ENCODE results near the gene DNAH1.

The DNAH1 gene

GRCh38 chr3:52317208-52318000, 1.3 kb downstream of the DNAH1 start:
- Mint-ChIP-seq H3K36me3 (no peaks in the 10 kb centered on the region), H3K4me1 (peaks cover 15% of the 10 kb centered on the region), H3K27ac (peak overlapping the region; percentile 62)

GRCh38 chr3:52318186-52318816, 2.2 kb downstream of the DNAH1 start:
- Mint-ChIP-seq H3K4me3 (no peak overlapping the region), H3K27ac (no peak overlapping the region), H3K4me1 (peaks cover 15% of the 10 kb centered on the region), H3K9me3 (no peaks in the 10 kb centered on the region), H3K36me3 (no peaks in the 10 kb centered on the region), H3K27me3 (no peaks in the 10 kb centered on the region)

More at GRCh38 chr3:52317208-52318000, 1.3 kb downstream of the DNAH1 start:
- Mint-ChIP-seq H3K27me3 (no peaks in the 10 kb centered on the region), H3K9me3 (no peaks in the 10 kb centered on the region), H3K4me3 (peak overlapping the region; percentile 79)

- Mint-ChIP-seq H3K27me3 (no peaks in the 10 kb centered on the region), H3K9me3 (no peaks in the 10 kb centered on the region), H3K36me3 (no peaks in the 10 kb centered on the region), H3K4me1 (peaks cover 15% of the 10 kb centered on the region), H3K27ac (no peak overlapping the region), H3K4me3 (no peak overlapping the region)
Measured at GRCh38 chr3:52319921-52320595, 3.9 kb downstream of the DNAH1 start.

- no peaks in the 10 kb centered on the region for H3K36me3 Mint-ChIP-seq
- no peaks in the 10 kb centered on the region for H3K9me3 Mint-ChIP-seq
- peaks cover 13% of the 10 kb centered on the region for H3K4me1 Mint-ChIP-seq
- H3K27me3 Mint-ChIP-seq, result no peaks in the 10 kb centered on the region
- H3K4me3 Mint-ChIP-seq, result no peak overlapping the region
- H3K27ac Mint-ChIP-seq, result no peak overlapping the region
Measured at GRCh38 chr3:52321481-52321880, 5.4 kb downstream of the DNAH1 start.

- no peak overlapping the region for H3K27ac Mint-ChIP-seq
- H3K9me3 Mint-ChIP-seq, result no peaks in the 10 kb centered on the region
- H3K4me3 Mint-ChIP-seq, result no peak overlapping the region
- no peaks in the 10 kb centered on the region for H3K36me3 Mint-ChIP-seq
- H3K27me3 Mint-ChIP-seq, result no peaks in the 10 kb centered on the region
- H3K4me1 Mint-ChIP-seq, result peaks cover 5% of the 10 kb centered on the region
Measured at GRCh38 chr3:52322466-52322865, 6.3 kb downstream of the DNAH1 start.

- no peaks in the 10 kb centered on the region for H3K4me1 Mint-ChIP-seq
- no peak overlapping the region for H3K27ac Mint-ChIP-seq
- H3K36me3 Mint-ChIP-seq, result no peaks in the 10 kb centered on the region
- H3K27me3 Mint-ChIP-seq, result no peaks in the 10 kb centered on the region
- no peaks in the 10 kb centered on the region for H3K9me3 Mint-ChIP-seq
- H3K4me3 Mint-ChIP-seq, result no peak overlapping the region
Measured at GRCh38 chr3:52323526-52324295, 7.6 kb downstream of the DNAH1 start.

- H3K9me3 Mint-ChIP-seq, result no peaks in the 10 kb centered on the region
- H3K4me3 Mint-ChIP-seq, result no peak overlapping the region
- H3K27ac Mint-ChIP-seq, result no peak overlapping the region
- no peaks in the 10 kb centered on the region for H3K4me1 Mint-ChIP-seq
- H3K36me3 Mint-ChIP-seq, result no peaks in the 10 kb centered on the region
- no peaks in the 10 kb centered on the region for H3K27me3 Mint-ChIP-seq
Measured at GRCh38 chr3:52324676-52325075, 8.6 kb downstream of the DNAH1 start.

- Mint-ChIP-seq H3K27ac (no peak overlapping the region), H3K36me3 (no peaks in the 10 kb centered on the region), H3K27me3 (no peaks in the 10 kb centered on the region), H3K4me1 (no peaks in the 10 kb centered on the region), H3K4me3 (no peak overlapping the region), H3K9me3 (no peaks in the 10 kb centered on the region)
Measured at GRCh38 chr3:52325686-52326085, 9.6 kb downstream of the DNAH1 start.

- H3K4me3 Mint-ChIP-seq, result no peak overlapping the region
- H3K9me3 Mint-ChIP-seq, result no peaks in the 10 kb centered on the region
- no peaks in the 10 kb centered on the region for H3K36me3 Mint-ChIP-seq
- H3K27me3 Mint-ChIP-seq, result no peaks in the 10 kb centered on the region
- no peak overlapping the region for H3K27ac Mint-ChIP-seq
- no peaks in the 10 kb centered on the region for H3K4me1 Mint-ChIP-seq
Measured at GRCh38 chr3:52326976-52327375, 10.9 kb downstream of the DNAH1 start.

- no peak overlapping the region for H3K4me3 Mint-ChIP-seq
- no peaks in the 10 kb centered on the region for H3K36me3 Mint-ChIP-seq
- H3K27me3 Mint-ChIP-seq, result no peaks in the 10 kb centered on the region
- no peaks in the 10 kb centered on the region for H3K4me1 Mint-ChIP-seq
- H3K9me3 Mint-ChIP-seq, result no peaks in the 10 kb centered on the region
- H3K27ac Mint-ChIP-seq, result no peak overlapping the region
Measured at GRCh38 chr3:52327486-52328290, 11.6 kb downstream of the DNAH1 start.

- H3K9me3 Mint-ChIP-seq, result no peaks in the 10 kb centered on the region
- H3K27ac Mint-ChIP-seq, result no peak overlapping the region
- no peaks in the 10 kb centered on the region for H3K27me3 Mint-ChIP-seq
- H3K4me3 Mint-ChIP-seq, result no peak overlapping the region
- no peaks in the 10 kb centered on the region for H3K36me3 Mint-ChIP-seq
- no peaks in the 10 kb centered on the region for H3K4me1 Mint-ChIP-seq
Measured at GRCh38 chr3:52328536-52329080, 12.5 kb downstream of the DNAH1 start.

GRCh38 chr3:52330194-52330805, 14.2 kb downstream of the DNAH1 start:
- Mint-ChIP-seq H3K36me3 (no peaks in the 10 kb centered on the region), H3K4me1 (no peaks in the 10 kb centered on the region), H3K27ac (no peak overlapping the region), H3K9me3 (no peaks in the 10 kb centered on the region), H3K27me3 (no peaks in the 10 kb centered on the region), H3K4me3 (no peak overlapping the region)

GRCh38 chr3:52331091-52331490, 15.0 kb downstream of the DNAH1 start:
- Mint-ChIP-seq H3K4me1 (no peaks in the 10 kb centered on the region), H3K27ac (no peak overlapping the region), H3K36me3 (no peaks in the 10 kb centered on the region), H3K27me3 (no peaks in the 10 kb centered on the region), H3K9me3 (no peaks in the 10 kb centered on the region), H3K4me3 (no peak overlapping the region)

- Mint-ChIP-seq H3K4me1 (no peaks in the 10 kb centered on the region), H3K4me3 (no peak overlapping the region), H3K27ac (no peak overlapping the region), H3K36me3 (no peaks in the 10 kb centered on the region), H3K27me3 (no peaks in the 10 kb centered on the region), H3K9me3 (no peaks in the 10 kb centered on the region)
Measured at GRCh38 chr3:52331906-52332305, 15.8 kb downstream of the DNAH1 start.

Data from activated naive CD4-positive, alpha-beta T cell treated with anti-CD3 and anti-CD28 coated beads, Interleukin-2, amount 50 U/mL, for 24 hours (primary cell).